ENCODE results near the gene WDR70. TPM values are rescaled to one million over a fixed set of nuclear protein-coding genes. Genes with fewer than 3 reads are reported as not detected.

Gene WDR70
- total and polyA plus RNA-seq, 10 of the 15 experiments (the other 5 are each of a cell fraction or from before 2014, with no cell fraction given), result 10.9 to 33.6 (median 29.1) TPM

DNA sequence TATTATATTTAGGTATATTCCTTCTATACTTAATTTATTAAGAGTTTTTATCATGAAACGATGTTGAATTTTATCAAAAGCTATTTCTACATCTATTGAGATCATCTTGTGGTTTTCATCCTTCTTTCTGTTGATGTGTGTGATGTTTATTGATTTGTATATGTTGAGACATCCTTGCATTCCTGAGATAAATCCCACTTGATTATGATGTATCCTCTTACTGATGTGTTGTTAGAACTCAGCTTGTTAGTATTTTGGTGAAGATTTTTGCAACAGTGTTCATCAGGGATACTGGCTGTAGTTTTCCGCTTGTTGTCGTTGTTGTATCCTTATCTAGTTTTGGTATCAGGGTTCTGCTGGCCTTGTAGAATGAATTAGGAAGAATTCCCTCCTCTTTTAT lies 247.1 kb downstream of the WDR70 start:
- DNase-seq (ENCODE audit: low read depth, low spot score) (no peak), ATAC-seq (no peak), FAIRE-seq (no peak)
- Histone ChIP-seq H3K79me2 (ENCODE audit: control insufficient read depth, insufficient read depth, low read length) (no peaks in the 10 kb centered on the region), H3K9me3 (replicated peaks; ENCODE audit: control insufficient read depth, insufficient read depth, low read length) (peaks cover 6% of the 10 kb centered on the region; the same call in 2 of the 3 replicates), H2AFZ (ENCODE audit: control insufficient read depth, low read depth, low read length) (no peak overlapping the region), H4K20me1 (ENCODE audit: control insufficient read depth, insufficient read depth) (no peaks in the 10 kb centered on the region), H3K4me3 (no peak overlapping the region), H3K4me2 (ENCODE audit: control insufficient read depth, insufficient read depth) (no peak overlapping the region), H3K4me1 (ENCODE audit: control insufficient read depth, insufficient read depth, low read length) (no peaks in the 10 kb centered on the region), H3K9ac (ENCODE audit: control insufficient read depth, insufficient read depth, low read length) (no peak overlapping the region), H3K36me3 (ENCODE audit: control insufficient read depth in 2 of 2, insufficient read depth in 2 of 2, low read length in 1 of 2) (no peaks in the 10 kb centered on the region), H3K27me3 (replicated peaks in 1 of 2; ENCODE audit: control insufficient read depth in 2 of 2, insufficient read depth in 2 of 2, low read length in 1 of 2) (no peaks in the 10 kb centered on the region), H3K27ac (ENCODE audit: control insufficient read depth, insufficient read depth) (no peak overlapping the region)
- ChIA-PET RAD21 (ENCODE audit: unreplicated experiment) (no interaction called here), POLR2A (no interaction called here), SMC1A (ENCODE audit: uncharacterized antibody, unreplicated experiment) (no interaction called here), CTCF (no interaction called here)
- WGBS (ENCODE audit: insufficient coverage, insufficient replicate concordance, low lambda C conversion rate, missing lambda C conversion rate), result 100% methylated on average over 3 of the region's 3 CpGs
- BruUV-seq (replicated peaks), result no TSS peak
- in situ Hi-C loops (cut with MboI), result no loop called here
- intact Hi-C loops (cut with micrococcal nuclease; ENCODE audit: unreplicated experiment), result no loop called here
- TF ChIP-seq, protein P1, sequence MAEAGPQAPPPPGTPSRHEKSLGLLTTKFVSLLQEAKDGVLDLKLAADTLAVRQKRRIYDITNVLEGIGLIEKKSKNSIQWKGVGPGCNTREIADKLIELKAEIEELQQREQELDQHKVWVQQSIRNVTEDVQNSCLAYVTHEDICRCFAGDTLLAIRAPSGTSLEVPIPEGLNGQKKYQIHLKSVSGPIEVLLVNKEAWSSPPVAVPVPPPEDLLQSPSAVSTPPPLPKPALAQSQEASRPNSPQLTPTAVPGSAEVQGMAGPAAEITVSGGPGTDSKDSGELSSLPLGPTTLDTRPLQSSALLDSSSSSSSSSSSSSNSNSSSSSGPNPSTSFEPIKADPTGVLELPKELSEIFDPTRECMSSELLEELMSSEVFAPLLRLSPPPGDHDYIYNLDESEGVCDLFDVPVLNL (IDR thresholded peaks at IDR 0.05; ENCODE audit: low read depth, low read length), result no peak

DNA sequence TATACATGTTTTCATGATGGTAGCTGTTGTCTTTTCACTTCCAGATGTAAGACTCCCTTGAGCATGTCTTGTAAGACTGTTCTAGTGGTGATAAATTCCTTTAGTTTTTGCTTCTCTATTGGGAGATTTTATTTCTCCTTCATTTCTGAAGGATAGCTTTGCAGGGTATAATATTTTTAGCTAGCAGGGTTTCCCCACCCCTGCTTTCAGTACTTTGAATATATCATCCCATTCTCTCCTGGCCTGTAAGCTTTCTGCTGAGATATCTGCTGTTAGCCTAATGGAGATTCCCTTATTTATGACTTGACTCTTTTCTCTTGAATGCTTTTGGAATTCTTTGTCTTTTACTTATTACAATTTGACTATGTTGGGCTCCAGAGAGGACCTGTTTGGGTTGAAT lies 249.8 kb downstream of the WDR70 start:
- POLR2A ChIA-PET, result no interaction called here
- Histone ChIP-seq H3K36me3 (ENCODE audit: control insufficient read depth in 2 of 2, insufficient read depth in 2 of 2, low read length in 1 of 2) (no peaks in the 10 kb centered on the region), H2AFZ (ENCODE audit: control insufficient read depth, low read depth, low read length) (no peak overlapping the region), H3K4me1 (ENCODE audit: control insufficient read depth, insufficient read depth, low read length) (no peaks in the 10 kb centered on the region), H3K27me3 (replicated peaks in 1 of 2; ENCODE audit: control insufficient read depth in 2 of 2, insufficient read depth in 2 of 2, low read length in 1 of 2) (no peaks in the 10 kb centered on the region), H3K9me3 (replicated peaks; ENCODE audit: control insufficient read depth, insufficient read depth, low read length) (peaks cover 6% of the 10 kb centered on the region; the same call in 2 of the 3 replicates), H3K4me2 (ENCODE audit: control insufficient read depth, insufficient read depth) (no peak overlapping the region), H3K79me2 (ENCODE audit: control insufficient read depth, insufficient read depth, low read length) (no peaks in the 10 kb centered on the region), H3K9ac (ENCODE audit: control insufficient read depth, insufficient read depth, low read length) (no peak overlapping the region), H3K4me3 (no peak overlapping the region), H3K27ac (ENCODE audit: control insufficient read depth, insufficient read depth) (no peak overlapping the region), H4K20me1 (ENCODE audit: control insufficient read depth, insufficient read depth) (no peaks in the 10 kb centered on the region)
- intact Hi-C loops (cut with micrococcal nuclease; ENCODE audit: unreplicated experiment), result no loop called here
- FAIRE-seq, result no peak
- SMC1A ChIA-PET (ENCODE audit: uncharacterized antibody, unreplicated experiment), result interaction anchor here (0.9 to 1.8 kb wide), 3 partner anchors 9 to 10 kb away, joined by 3 to 4 read pairs (median 3); no protein-coding TSS in a partner anchor
- RAD21 ChIA-PET (ENCODE audit: unreplicated experiment), result no interaction called here
- no peak for DNase-seq (ENCODE audit: low read depth, low spot score)
- in situ Hi-C loops (cut with MboI), result no loop called here
- CTCF ChIA-PET, result interaction anchor here (0.7 to 1.5 kb wide), 2 partner anchors 10 to 11 kb away, joined by 3 read pairs; no protein-coding TSS in a partner anchor
- ATAC-seq, result no peak
- no TSS peak for BruUV-seq (replicated peaks)
- TF ChIP-seq ZSCAN29 (IDR thresholded peaks at IDR 0.05) (no peak), IRF4 (IDR thresholded peaks at IDR 0.05; ENCODE audit: low read depth, low read length) (no peak), RUNX3 (IDR thresholded peaks at IDR 0.05; ENCODE audit: low read length) (no peak), DPF2 (IDR thresholded peaks at IDR 0.05) (no peak), SMC3 (IDR thresholded peaks at IDR 0.05; ENCODE audit: borderline replicate concordance, low read length) (no peak), NR2F1 (conservative IDR thresholded peaks at IDR 0.05) (no peak)
- TF ChIP-seq, protein P2, sequence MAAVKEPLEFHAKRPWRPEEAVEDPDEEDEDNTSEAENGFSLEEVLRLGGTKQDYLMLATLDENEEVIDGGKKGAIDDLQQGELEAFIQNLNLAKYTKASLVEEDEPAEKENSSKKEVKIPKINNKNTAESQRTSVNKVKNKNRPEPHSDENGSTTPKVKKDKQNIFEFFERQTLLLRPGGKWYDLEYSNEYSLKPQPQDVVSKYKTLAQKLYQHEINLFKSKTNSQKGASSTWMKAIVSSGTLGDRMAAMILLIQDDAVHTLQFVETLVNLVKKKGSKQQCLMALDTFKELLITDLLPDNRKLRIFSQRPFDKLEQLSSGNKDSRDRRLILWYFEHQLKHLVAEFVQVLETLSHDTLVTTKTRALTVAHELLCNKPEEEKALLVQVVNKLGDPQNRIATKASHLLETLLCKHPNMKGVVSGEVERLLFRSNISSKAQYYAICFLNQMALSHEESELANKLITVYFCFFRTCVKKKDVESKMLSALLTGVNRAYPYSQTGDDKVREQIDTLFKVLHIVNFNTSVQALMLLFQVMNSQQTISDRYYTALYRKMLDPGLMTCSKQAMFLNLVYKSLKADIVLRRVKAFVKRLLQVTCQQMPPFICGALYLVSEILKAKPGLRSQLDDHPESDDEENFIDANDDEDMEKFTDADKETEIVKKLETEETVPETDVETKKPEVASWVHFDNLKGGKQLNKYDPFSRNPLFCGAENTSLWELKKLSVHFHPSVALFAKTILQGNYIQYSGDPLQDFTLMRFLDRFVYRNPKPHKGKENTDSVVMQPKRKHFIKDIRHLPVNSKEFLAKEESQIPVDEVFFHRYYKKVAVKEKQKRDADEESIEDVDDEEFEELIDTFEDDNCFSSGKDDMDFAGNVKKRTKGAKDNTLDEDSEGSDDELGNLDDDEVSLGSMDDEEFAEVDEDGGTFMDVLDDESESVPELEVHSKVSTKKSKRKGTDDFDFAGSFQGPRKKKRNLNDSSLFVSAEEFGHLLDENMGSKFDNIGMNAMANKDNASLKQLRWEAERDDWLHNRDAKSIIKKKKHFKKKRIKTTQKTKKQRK (IDR thresholded peaks at IDR 0.05; ENCODE audit: low read depth, low read length), result no peak
- TF ChIP-seq, protein P3, sequence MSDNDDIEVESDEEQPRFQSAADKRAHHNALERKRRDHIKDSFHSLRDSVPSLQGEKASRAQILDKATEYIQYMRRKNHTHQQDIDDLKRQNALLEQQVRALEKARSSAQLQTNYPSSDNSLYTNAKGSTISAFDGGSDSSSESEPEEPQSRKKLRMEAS (IDR thresholded peaks at IDR 0.05; ENCODE audit: low read depth, low read length), result no peak
- TF ChIP-seq, protein P4, sequence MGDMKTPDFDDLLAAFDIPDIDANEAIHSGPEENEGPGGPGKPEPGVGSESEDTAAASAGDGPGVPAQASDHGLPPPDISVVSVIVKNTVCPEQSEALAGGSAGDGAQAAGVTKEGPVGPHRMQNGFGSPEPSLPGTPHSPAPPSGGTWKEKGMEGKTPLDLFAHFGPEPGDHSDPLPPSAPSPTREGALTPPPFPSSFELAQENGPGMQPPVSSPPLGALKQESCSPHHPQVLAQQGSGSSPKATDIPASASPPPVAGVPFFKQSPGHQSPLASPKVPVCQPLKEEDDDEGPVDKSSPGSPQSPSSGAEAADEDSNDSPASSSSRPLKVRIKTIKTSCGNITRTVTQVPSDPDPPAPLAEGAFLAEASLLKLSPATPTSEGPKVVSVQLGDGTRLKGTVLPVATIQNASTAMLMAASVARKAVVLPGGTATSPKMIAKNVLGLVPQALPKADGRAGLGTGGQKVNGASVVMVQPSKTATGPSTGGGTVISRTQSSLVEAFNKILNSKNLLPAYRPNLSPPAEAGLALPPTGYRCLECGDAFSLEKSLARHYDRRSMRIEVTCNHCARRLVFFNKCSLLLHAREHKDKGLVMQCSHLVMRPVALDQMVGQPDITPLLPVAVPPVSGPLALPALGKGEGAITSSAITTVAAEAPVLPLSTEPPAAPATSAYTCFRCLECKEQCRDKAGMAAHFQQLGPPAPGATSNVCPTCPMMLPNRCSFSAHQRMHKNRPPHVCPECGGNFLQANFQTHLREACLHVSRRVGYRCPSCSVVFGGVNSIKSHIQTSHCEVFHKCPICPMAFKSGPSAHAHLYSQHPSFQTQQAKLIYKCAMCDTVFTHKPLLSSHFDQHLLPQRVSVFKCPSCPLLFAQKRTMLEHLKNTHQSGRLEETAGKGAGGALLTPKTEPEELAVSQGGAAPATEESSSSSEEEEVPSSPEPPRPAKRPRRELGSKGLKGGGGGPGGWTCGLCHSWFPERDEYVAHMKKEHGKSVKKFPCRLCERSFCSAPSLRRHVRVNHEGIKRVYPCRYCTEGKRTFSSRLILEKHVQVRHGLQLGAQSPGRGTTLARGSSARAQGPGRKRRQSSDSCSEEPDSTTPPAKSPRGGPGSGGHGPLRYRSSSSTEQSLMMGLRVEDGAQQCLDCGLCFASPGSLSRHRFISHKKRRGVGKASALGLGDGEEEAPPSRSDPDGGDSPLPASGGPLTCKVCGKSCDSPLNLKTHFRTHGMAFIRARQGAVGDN (IDR thresholded peaks at IDR 0.05), result no peak

All from GM12878 (cell line).